GM19467 (cell line): ENCODE data around the gene SDR39U1.
"Not testable (repeated sequence)": the region's sequence is repeated elsewhere in the genome, so short reads cannot be mapped to it uniquely, and the experiment has no call there.

Experiments
- ATAC-seq: cut with Tn5 transposase; IDR thresholded peaks from one replicate; pipeline ENCODE4 v1.9.1; 2021; ENCODE audit warnings: mild to moderate bottlenecking, moderate library complexity; ENCODE audit not compliant: unreplicated experiment

Gene SDR39U1

GRCh38 chr14:24442240-24443052 is at the start of gene SDR39U1:
Gene SDR39U1 (minus strand): TSS chr14:24442776. CDS start chr14:24442769, 7 bp downstream.
- ATAC-seq = peak; percentile 90

GRCh38 chr14:24491586-24492408 is 49.2 kb upstream of the SDR39U1 start:
- ATAC-seq = not testable (repeated sequence)

- no peak for ATAC-seq
Measured at GRCh38 chr14:24483604-24484252, 41.2 kb upstream of the SDR39U1 start.

- not testable (repeated sequence) for ATAC-seq
Measured at GRCh38 chr14:24482699-24483303, 40.2 kb upstream of the SDR39U1 start.

- peak; percentile 75 for ATAC-seq
Measured at GRCh38 chr14:24481622-24482324, 39.2 kb upstream of the SDR39U1 start.

- not testable (repeated sequence) for ATAC-seq
Measured at GRCh38 chr14:24479999-24480398, 37.4 kb upstream of the SDR39U1 start.

- no peak for ATAC-seq
Measured at GRCh38 chr14:24475261-24475660, 32.7 kb upstream of the SDR39U1 start.

GRCh38 chr14:24473211-24473610 is 30.6 kb upstream of the SDR39U1 start:
- ATAC-seq = no peak

- ATAC-seq = not testable (repeated sequence)
Measured at GRCh38 chr14:24470450-24470849, 27.9 kb upstream of the SDR39U1 start.

GRCh38 chr14:24465805-24466204 is 23.2 kb upstream of the SDR39U1 start:
- ATAC-seq = no peak

- ATAC-seq = no peak
Measured at GRCh38 chr14:24465368-24465767, 22.8 kb upstream of the SDR39U1 start.

- ATAC-seq = no peak
Measured at GRCh38 chr14:24463884-24464785, 21.6 kb upstream of the SDR39U1 start.

- no peak for ATAC-seq
Measured at GRCh38 chr14:24463017-24463883, 20.7 kb upstream of the SDR39U1 start.

GRCh38 chr14:24461336-24461735 is 18.8 kb upstream of the SDR39U1 start:
- ATAC-seq = no peak

GRCh38 chr14:24459331-24459730 is 16.8 kb upstream of the SDR39U1 start:
- no peak for ATAC-seq

- no peak for ATAC-seq
Measured at GRCh38 chr14:24458736-24459135, 16.2 kb upstream of the SDR39U1 start.

GRCh38 chr14:24456980-24457379 is 14.4 kb upstream of the SDR39U1 start:
- ATAC-seq = no peak

GRCh38 chr14:24450828-24451227 is 8.3 kb upstream of the SDR39U1 start:
- not testable (repeated sequence) for ATAC-seq
